K562 (cell line): ENCODE measurements around the gene PAQR4. TPM values are rescaled to one million over a fixed set of nuclear protein-coding genes. Genes with fewer than 3 reads are reported as not detected.

ENCODE experiments used
- HIVEP1 ChIP-seq: fragments of 250-450 bp; sonication (Bioruptor Pico); IDR thresholded peaks from 2 replicates; pipeline ENCODE4 v1.4.0; 2020; ENCODE audit warnings: mild to moderate bottlenecking
- MAZ ChIP-seq, 2 experiments: fragments of 450-650 bp in 1 of 2; sonication (generic) in 1 of 2; formaldehyde crosslinking; IDR thresholded peaks in 1 of 2; conservative IDR thresholded peaks in 1 of 2; 2 replicates each; pipeline versions ENCODE4 v1.4.0 to v1.5.0; 2020; ENCODE audit warnings: mild to moderate bottlenecking in 1 of 2, missing genetic modification reagents in 1 of 2
- POLR2B ChIP-seq: fragments of 450-650 bp; IDR thresholded peaks from 2 replicates; pipeline ENCODE4 v1.6.1; 2018; ENCODE audit warnings: low read depth; ENCODE audit not compliant: partially characterized antibody
- RBM22 ChIP-seq: fragments of 200-400 bp; formaldehyde crosslinking; IDR thresholded peaks from 2 replicates; pipeline ENCODE4 v1.6.1; 2018; ENCODE audit warnings: low read length, low read depth; ENCODE audit not compliant: poor library complexity, severe bottlenecking
- TAF1 ChIP-seq: IDR thresholded peaks from 2 replicates; pipeline ENCODE4 v1.6.1; 2011; ENCODE audit warnings: mild to moderate bottlenecking, low read length, moderate library complexity; ENCODE audit not compliant: insufficient read depth, control insufficient read depth, severe bottlenecking; ENCODE audit errors: extremely low read depth
- ZNF175 ChIP-seq: fragments of 200-800 bp; sonication (Bioruptor generic); IDR thresholded peaks from 2 replicates; pipeline ENCODE4 v1.6.1; 2016; ENCODE audit warnings: low read depth, mild to moderate bottlenecking, missing genetic modification characterization, missing compliant biosample characterization
- polyA plus RNA-seq, 8 experiments: library from polyadenylated mRNA; depleted of rRNA in 4 of 8; stranded (reverse) in 5 of 8; unstranded in 3 of 8; fragments of >200 nt; fragmentation: Nextera tagmentation in 2 of 8; fragmentation: Illumina TruSeq in 1 of 8; extraction: Ambion mirVana in 2 of 8; extraction: Trizol in 1 of 8; gene quantifications; 2 replicates each; pipeline versions ENCODE4 v1.2.1 to v1.2.3, GENCODE V29; 2011 to 2014; ENCODE audit warnings: inconsistent platforms in 1 of 8, missing spikeins in 1 of 8
- total RNA-seq, 7 experiments: library from RNA; depleted of rRNA in 6 of 7; stranded (reverse); fragments of >200 nt in 6 of 7; fragmentation: Illumina TruSeq in 2 of 7; extraction: Trizol in 2 of 7; gene quantifications; 2 replicates each; pipeline versions ENCODE4 v1.2.1 to v1.2.3, GENCODE V29; 2011 to 2021; ENCODE audit warnings: low replicate concordance in 1 of 7
- TF ChIP-seq, protein P1 (sequence below): fragments of 200-600 bp; sonication (generic); IDR thresholded peaks from one replicate; pipeline ENCODE4 v1.6.1; 2012; ENCODE audit warnings: mild to moderate bottlenecking, low read depth, low read length, inconsistent platforms
- TF ChIP-seq, protein P2 (sequence below): fragments of 250-450 bp; sonication (Bioruptor Pico); IDR thresholded peaks from 2 replicates; pipeline ENCODE4 v1.5.0; 2021; ENCODE audit warnings: mild to moderate bottlenecking, borderline replicate concordance
- TF ChIP-seq, protein P3 (sequence below): fragments of 250-450 bp; sonication (Bioruptor Pico); IDR thresholded peaks from 2 replicates; pipeline ENCODE4 v1.8.0; 2022; ENCODE audit warnings: inconsistent platforms

The PAQR4 gene
- total and polyA plus RNA-seq, 9 of the 15 experiments (the other 6 are each of a cell fraction or from before 2014, with no cell fraction given): 0.62 to 40.4 (median 19.5) TPM

DNA sequence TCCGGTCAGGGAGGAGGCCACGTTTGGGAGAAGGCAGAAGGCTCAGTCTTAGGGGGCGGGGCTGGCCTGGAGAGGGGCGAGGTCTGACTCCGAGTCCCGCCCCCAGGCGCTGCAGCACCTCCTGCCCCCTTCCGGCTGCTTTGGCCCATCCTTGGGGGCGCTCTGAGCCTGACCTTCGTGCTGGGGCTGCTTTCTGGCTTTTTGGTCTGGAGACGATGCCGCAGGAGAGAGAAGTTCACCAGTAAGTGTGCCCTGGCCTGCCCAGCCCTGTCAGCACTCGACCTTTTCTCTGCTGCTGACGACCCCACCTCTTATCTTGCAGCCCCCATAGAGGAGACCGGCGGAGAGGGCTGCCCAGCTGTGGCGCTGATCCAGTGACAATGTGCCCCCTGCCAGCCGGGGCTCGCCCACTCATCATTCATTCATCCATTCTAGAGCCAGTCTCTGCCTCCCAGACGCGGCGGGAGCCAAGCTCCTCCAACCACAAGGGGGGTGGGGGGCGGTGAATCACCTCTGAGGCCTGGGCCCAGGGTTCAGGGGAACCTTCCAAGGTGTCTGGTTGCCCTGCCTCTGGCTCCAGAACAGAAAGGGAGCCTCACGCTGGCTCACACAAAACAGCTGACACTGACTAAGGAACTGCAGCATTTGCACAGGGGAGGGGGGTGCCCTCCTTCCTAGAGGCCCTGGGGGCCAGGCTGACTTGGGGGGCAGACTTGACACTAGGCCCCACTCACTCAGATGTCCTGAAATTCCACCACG is 52.5 kb downstream of the PAQR4 start (continued):
- TF ChIP-seq, protein P1, sequence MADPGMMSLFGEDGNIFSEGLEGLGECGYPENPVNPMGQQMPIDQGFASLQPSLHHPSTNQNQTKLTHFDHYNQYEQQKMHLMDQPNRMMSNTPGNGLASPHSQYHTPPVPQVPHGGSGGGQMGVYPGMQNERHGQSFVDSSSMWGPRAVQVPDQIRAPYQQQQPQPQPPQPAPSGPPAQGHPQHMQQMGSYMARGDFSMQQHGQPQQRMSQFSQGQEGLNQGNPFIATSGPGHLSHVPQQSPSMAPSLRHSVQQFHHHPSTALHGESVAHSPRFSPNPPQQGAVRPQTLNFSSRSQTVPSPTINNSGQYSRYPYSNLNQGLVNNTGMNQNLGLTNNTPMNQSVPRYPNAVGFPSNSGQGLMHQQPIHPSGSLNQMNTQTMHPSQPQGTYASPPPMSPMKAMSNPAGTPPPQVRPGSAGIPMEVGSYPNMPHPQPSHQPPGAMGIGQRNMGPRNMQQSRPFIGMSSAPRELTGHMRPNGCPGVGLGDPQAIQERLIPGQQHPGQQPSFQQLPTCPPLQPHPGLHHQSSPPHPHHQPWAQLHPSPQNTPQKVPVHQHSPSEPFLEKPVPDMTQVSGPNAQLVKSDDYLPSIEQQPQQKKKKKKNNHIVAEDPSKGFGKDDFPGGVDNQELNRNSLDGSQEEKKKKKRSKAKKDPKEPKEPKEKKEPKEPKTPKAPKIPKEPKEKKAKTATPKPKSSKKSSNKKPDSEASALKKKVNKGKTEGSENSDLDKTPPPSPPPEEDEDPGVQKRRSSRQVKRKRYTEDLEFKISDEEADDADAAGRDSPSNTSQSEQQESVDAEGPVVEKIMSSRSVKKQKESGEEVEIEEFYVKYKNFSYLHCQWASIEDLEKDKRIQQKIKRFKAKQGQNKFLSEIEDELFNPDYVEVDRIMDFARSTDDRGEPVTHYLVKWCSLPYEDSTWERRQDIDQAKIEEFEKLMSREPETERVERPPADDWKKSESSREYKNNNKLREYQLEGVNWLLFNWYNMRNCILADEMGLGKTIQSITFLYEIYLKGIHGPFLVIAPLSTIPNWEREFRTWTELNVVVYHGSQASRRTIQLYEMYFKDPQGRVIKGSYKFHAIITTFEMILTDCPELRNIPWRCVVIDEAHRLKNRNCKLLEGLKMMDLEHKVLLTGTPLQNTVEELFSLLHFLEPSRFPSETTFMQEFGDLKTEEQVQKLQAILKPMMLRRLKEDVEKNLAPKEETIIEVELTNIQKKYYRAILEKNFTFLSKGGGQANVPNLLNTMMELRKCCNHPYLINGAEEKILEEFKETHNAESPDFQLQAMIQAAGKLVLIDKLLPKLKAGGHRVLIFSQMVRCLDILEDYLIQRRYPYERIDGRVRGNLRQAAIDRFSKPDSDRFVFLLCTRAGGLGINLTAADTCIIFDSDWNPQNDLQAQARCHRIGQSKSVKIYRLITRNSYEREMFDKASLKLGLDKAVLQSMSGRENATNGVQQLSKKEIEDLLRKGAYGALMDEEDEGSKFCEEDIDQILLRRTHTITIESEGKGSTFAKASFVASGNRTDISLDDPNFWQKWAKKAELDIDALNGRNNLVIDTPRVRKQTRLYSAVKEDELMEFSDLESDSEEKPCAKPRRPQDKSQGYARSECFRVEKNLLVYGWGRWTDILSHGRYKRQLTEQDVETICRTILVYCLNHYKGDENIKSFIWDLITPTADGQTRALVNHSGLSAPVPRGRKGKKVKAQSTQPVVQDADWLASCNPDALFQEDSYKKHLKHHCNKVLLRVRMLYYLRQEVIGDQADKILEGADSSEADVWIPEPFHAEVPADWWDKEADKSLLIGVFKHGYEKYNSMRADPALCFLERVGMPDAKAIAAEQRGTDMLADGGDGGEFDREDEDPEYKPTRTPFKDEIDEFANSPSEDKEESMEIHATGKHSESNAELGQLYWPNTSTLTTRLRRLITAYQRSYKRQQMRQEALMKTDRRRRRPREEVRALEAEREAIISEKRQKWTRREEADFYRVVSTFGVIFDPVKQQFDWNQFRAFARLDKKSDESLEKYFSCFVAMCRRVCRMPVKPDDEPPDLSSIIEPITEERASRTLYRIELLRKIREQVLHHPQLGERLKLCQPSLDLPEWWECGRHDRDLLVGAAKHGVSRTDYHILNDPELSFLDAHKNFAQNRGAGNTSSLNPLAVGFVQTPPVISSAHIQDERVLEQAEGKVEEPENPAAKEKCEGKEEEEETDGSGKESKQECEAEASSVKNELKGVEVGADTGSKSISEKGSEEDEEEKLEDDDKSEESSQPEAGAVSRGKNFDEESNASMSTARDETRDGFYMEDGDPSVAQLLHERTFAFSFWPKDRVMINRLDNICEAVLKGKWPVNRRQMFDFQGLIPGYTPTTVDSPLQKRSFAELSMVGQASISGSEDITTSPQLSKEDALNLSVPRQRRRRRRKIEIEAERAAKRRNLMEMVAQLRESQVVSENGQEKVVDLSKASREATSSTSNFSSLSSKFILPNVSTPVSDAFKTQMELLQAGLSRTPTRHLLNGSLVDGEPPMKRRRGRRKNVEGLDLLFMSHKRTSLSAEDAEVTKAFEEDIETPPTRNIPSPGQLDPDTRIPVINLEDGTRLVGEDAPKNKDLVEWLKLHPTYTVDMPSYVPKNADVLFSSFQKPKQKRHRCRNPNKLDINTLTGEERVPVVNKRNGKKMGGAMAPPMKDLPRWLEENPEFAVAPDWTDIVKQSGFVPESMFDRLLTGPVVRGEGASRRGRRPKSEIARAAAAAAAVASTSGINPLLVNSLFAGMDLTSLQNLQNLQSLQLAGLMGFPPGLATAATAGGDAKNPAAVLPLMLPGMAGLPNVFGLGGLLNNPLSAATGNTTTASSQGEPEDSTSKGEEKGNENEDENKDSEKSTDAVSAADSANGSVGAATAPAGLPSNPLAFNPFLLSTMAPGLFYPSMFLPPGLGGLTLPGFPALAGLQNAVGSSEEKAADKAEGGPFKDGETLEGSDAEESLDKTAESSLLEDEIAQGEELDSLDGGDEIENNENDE: no peak
- no peak for TF ChIP-seq ZNF175
- TF ChIP-seq, protein P2, sequence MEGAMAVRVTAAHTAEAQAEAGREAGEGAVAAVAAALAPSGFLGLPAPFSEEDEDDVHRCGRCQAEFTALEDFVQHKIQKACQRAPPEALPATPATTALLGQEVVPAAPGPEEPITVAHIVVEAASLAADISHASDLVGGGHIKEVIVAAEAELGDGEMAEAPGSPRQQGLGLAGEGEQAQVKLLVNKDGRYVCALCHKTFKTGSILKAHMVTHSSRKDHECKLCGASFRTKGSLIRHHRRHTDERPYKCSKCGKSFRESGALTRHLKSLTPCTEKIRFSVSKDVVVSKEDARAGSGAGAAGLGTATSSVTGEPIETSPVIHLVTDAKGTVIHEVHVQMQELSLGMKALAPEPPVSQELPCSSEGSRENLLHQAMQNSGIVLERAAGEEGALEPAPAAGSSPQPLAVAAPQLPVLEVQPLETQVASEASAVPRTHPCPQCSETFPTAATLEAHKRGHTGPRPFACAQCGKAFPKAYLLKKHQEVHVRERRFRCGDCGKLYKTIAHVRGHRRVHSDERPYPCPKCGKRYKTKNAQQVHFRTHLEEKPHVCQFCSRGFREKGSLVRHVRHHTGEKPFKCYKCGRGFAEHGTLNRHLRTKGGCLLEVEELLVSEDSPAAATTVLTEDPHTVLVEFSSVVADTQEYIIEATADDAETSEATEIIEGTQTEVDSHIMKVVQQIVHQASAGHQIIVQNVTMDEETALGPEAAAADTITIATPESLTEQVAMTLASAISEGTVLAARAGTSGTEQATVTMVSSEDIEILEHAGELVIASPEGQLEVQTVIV: no peak
- TF ChIP-seq, protein P3, sequence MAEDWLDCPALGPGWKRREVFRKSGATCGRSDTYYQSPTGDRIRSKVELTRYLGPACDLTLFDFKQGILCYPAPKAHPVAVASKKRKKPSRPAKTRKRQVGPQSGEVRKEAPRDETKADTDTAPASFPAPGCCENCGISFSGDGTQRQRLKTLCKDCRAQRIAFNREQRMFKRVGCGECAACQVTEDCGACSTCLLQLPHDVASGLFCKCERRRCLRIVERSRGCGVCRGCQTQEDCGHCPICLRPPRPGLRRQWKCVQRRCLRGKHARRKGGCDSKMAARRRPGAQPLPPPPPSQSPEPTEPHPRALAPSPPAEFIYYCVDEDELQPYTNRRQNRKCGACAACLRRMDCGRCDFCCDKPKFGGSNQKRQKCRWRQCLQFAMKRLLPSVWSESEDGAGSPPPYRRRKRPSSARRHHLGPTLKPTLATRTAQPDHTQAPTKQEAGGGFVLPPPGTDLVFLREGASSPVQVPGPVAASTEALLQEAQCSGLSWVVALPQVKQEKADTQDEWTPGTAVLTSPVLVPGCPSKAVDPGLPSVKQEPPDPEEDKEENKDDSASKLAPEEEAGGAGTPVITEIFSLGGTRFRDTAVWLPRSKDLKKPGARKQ (CRISPR knock-in tag): no peak
- TF ChIP-seq TAF1: peak; percentile 22
- peak; percentile 11 to 68; a peak in 2 of 4 replicates for TF ChIP-seq MAZ (CRISPR knock-in tag; conservative IDR thresholded peaks at IDR 0.05 in 1 of 2, IDR thresholded peaks at IDR 0.05 in 1 of 2)
- TF ChIP-seq RBM22: peak; percentile 14
- no peak for TF ChIP-seq POLR2B
- no peak for TF ChIP-seq HIVEP1 (CRISPR knock-in tag)
